ENCODE measurements around the gene TLR10.

DNA sequence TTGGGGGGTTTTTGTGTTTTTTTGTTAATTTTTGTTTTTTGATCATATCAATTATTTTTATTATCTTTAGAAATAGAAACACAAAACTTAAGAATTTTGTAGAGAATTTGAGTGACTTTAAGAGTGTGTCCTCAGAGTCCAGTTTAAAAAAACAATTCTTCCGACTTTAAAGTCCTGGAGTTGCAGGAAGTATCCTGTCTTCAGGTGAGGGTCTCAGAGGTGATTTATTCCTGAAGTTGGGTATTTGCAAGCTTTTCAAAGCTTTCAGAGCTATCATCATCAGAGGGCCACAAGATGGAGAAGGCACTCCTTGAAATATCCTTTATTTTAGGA is 23.0 kb downstream of the TLR10 start:
- no peak for TF ChIP-seq POLR2A (IDR thresholded peaks at IDR 0.05; ENCODE audit: low read length)
- no peak for TF ChIP-seq GATA1 (IDR thresholded peaks at IDR 0.05; ENCODE audit: low read depth, low read length)

All from erythroblast (primary cell).